ENCODE results near the gene HSD17B13.

HSD17B13 gene

GRCh38 chr4:87260477-87260876 is 62.2 kb downstream of the HSD17B13 start:
- no peak for DNase-seq

DNA sequence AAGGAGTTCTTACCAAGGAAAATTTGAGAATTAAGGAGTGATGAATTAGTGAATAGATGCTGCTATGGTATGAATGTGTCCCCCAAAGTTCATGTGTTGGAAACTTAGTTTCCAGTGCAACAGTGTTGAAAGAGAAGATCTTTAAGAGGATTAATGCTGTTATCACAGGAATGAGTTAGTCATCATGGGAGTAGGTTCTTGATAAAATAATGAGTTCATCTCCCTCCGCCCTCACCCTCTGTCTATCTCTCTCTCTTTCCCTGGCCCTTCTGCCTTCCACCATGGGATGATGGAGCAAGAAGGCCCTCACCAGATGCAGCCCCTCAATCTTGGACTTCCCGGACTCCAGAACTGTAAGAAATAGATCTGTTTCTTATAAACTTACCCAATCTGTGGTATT is 64.0 kb downstream of the HSD17B13 start:
- no peak for DNase-seq

GRCh38 chr4:87257523-87257922 is 65.2 kb downstream of the HSD17B13 start:
- no peak for DNase-seq

DNA sequence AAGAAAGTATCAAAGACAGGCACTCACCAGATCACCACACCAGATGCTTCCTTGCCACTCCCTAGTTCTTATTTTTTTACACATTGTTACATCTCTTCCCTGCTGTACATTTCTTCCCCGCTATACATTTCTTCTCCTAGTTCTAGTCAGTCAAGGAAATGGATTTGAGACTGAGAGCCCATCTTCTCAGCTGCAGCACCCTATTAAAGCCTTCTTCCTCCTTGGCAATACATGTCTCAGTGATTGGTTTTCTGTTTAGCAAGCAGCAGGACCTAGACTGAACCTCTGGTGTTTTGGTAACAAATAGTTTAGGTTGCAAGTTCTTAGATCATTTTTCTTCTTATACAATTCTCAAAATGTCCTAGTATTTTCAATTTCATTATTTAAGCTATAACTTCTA is 66.9 kb downstream of the HSD17B13 start:
- no peak for DNase-seq
